Mucosa of rectum (tissue), 2 donors: ENCODE measurements around the gene PDIK1L.

Experiments used
- H3K27ac ChIP-seq, 2 donors: one replicate each; pipeline ENCODE4 v1.7.0; 2013; ENCODE audit warnings: inconsistent platforms in 2 of 2, low read depth in 2 of 2, low read length in 2 of 2
- H3K27me3 ChIP-seq, 2 donors: one replicate each; pipeline ENCODE4 v1.7.0; 2013; ENCODE audit warnings: low read length in 2 of 2; ENCODE audit not compliant: control insufficient read depth in 2 of 2, insufficient read depth in 2 of 2
- H3K36me3 ChIP-seq, 2 donors: one replicate each; pipeline ENCODE4 v1.7.0; 2013; ENCODE audit warnings: low read length in 2 of 2; ENCODE audit not compliant: control insufficient read depth in 2 of 2, insufficient read depth in 2 of 2
- H3K4me1 ChIP-seq, 2 donors: one replicate each; pipeline ENCODE4 v1.7.0; 2013; ENCODE audit warnings: low read length in 2 of 2, mild to moderate bottlenecking in 1 of 2; ENCODE audit not compliant: control insufficient read depth in 2 of 2, insufficient read depth in 2 of 2
- H3K4me3 ChIP-seq, 2 donors: one replicate each; pipeline ENCODE4 v1.7.0; 2013; ENCODE audit warnings: low read length in 2 of 2
- H3K9ac ChIP-seq, 2 donors: one replicate each; pipeline ENCODE4 v1.7.0; 2013; ENCODE audit warnings: low read length in 2 of 2, low read depth in 1 of 2, mild to moderate bottlenecking in 1 of 2
- H3K9me3 ChIP-seq, 2 donors: one replicate each; pipeline ENCODE4 v1.7.0; 2013; ENCODE audit warnings: low read length in 2 of 2; ENCODE audit not compliant: control insufficient read depth in 2 of 2
- donor health status: healthy.
- donor health status: Normal muscosa, but diverticular disease.

PDIK1L gene

GRCh38 chr1:26161415-26162219 is 50.0 kb downstream of the PDIK1L start:
- H3K27ac ChIP-seq = no peak overlapping the region
- H3K4me1 ChIP-seq = peaks cover 8 to 13% of the 10 kb centered on the region in 2 donors
- H3K36me3 ChIP-seq = no peaks in the 10 kb centered on the region
- peaks cover 17 to 20% of the 10 kb centered on the region in 2 donors for H3K27me3 ChIP-seq
- H3K9me3 ChIP-seq = no peaks in the 10 kb centered on the region
- peak overlapping the region; percentile 38 to 44 for H3K4me3 ChIP-seq
- H3K9ac ChIP-seq = peak overlapping the region in 1 of 2 donors; percentile 51

- Histone ChIP-seq H3K36me3 (no peaks in the 10 kb centered on the region), H3K9me3 (no peaks in the 10 kb centered on the region), H3K4me3 (peak overlapping the region; percentile 17 to 38), H3K9ac (no peak overlapping the region), H3K27me3 (peaks cover 15 to 20% of the 10 kb centered on the region in 2 donors), H3K4me1 (peaks cover 8 to 13% of the 10 kb centered on the region in 2 donors), H3K27ac (no peak overlapping the region)
These were observed 50.6 kb downstream of the PDIK1L start for GRCh38 chr1:26162220-26162709.

DNA sequence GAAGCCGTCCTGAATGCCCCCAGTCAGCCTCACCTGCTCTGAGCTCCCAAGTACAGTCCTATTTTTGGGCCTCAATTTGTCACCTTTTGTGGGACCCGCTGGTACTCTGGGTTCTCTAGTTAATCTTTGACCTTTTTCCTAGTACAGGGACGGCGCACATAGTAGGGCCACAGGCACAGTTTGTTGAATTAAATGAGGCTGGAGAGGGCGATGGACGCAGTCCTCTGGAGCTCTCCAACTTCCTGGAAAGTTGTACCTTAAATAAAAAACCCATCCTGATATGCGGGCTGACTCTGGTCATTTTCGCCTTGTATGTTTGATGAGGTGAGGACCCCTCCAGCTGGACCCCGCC is 52.0 kb downstream of the PDIK1L start:
- Histone ChIP-seq H3K9ac (peak overlapping the region in 1 of 2 donors; percentile 50), H3K36me3 (no peaks in the 10 kb centered on the region), H3K27me3 (peaks cover 11 to 18% of the 10 kb centered on the region in 2 donors), H3K27ac (no peak overlapping the region), H3K4me1 (peaks cover 8 to 13% of the 10 kb centered on the region in 2 donors), H3K9me3 (no peaks in the 10 kb centered on the region), H3K4me3 (peak overlapping the region; percentile 45 to 52)

- H3K9me3 ChIP-seq = no peaks in the 10 kb centered on the region
- peak overlapping the region in 1 of 2 donors; percentile 50 for H3K9ac ChIP-seq
These were observed 52.6 kb downstream of the PDIK1L start for GRCh38 chr1:26164036-26164860.

GRCh38 chr1:26164861-26165842 is 53.5 kb downstream of the PDIK1L start:
- H3K9ac ChIP-seq = no peak overlapping the region
- H3K4me1 ChIP-seq = peaks cover 12 to 13% of the 10 kb centered on the region in 2 donors
- H3K9me3 ChIP-seq = no peaks in the 10 kb centered on the region
- H3K27me3 ChIP-seq = peaks cover 11 to 18% of the 10 kb centered on the region in 2 donors
- no peak overlapping the region for H3K4me3 ChIP-seq
- no peaks in the 10 kb centered on the region for H3K36me3 ChIP-seq
- no peak overlapping the region for H3K27ac ChIP-seq

More at GRCh38 chr1:26164036-26164860, 52.6 kb downstream of the PDIK1L start:
- Histone ChIP-seq H3K27me3 (peaks cover 11 to 18% of the 10 kb centered on the region in 2 donors), H3K4me1 (peaks cover 8 to 13% of the 10 kb centered on the region in 2 donors), H3K27ac (no peak overlapping the region), H3K4me3 (peak overlapping the region; percentile 45 to 52), H3K36me3 (no peaks in the 10 kb centered on the region)

DNA sequence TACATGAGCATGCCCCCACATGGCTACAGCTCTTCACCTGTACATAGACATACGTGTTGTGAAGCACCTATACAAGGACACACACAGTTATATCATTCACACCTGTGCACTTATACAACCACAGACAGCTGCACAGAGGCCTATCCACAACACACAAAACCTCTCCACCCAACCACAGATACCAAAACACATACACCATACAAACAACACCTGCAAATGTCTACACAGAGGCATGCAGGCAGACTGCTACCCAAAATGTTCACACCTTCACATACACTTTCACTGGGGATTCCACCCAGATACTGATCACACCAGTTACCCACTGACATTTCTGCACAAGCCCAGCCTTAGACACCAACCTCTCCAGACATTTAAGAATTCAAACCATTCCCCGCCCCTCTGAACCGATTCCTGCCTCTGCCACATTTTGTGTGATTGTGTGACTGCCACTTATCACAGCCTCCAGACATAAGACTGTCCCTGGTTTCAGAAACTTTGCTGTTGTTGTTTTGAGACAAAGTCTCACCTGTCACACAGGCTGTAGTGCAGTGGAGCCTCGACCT is 55.2 kb downstream of the PDIK1L start:
- H3K27me3 ChIP-seq = peaks cover 4 to 12% of the 10 kb centered on the region in 2 donors
- peaks cover 13 to 17% of the 10 kb centered on the region in 2 donors for H3K4me1 ChIP-seq
- H3K36me3 ChIP-seq = peaks cover 0 to 5% of the 10 kb centered on the region in 2 donors
- H3K27ac ChIP-seq = no peak overlapping the region
- no peak overlapping the region for H3K9ac ChIP-seq
- H3K4me3 ChIP-seq = no peak overlapping the region
- H3K9me3 ChIP-seq = no peaks in the 10 kb centered on the region

GRCh38 chr1:26168410-26169197 is 57.0 kb downstream of the PDIK1L start, which contains the start of gene C1orf232:
Gene C1orf232 (minus strand): TSS chr1:26168963. CDS start chr1:26168499, 464 bp downstream.
- Histone ChIP-seq H3K4me1 (peaks cover 13% of the 10 kb centered on the region in 2 donors), H3K9ac (peak within 1 kb of the TSS; percentile 84 to 97), H3K27ac (peak within 1 kb of the TSS; percentile 68 to 71), H3K36me3 (peaks cover 0 to 5% of the 10 kb centered on the region in 2 donors), H3K27me3 (peaks cover 0 to 3% of the 10 kb centered on the region in 2 donors), H3K9me3 (no peaks in the 10 kb centered on the region), H3K4me3 (peak within 1 kb of the TSS; percentile 84 to 94)

DNA sequence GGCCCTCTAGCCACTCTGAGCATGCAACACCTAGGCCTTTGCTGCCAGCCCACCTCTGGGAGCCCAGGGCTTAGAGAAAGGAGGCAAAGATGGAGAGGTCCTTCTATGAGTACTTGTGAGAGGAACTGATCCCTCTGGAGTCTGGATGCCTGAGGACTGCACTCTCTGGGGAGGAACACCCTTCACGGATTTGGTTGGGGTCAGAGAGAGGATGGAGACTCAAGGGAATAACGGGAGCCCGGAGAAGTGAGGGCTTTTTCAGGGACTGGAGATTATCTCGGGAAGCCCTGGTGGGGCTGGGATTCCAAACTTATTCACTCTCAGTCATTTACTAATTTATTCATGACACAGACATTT is 57.6 kb downstream of the PDIK1L start:
- peak overlapping the region; percentile 84 to 94 for H3K4me3 ChIP-seq
- H3K9ac ChIP-seq = peak overlapping the region in 1 of 2 donors; percentile 97
- H3K27ac ChIP-seq = no peak overlapping the region

More for the DNA sequence above, 57.6 kb downstream of the PDIK1L start:
- Histone ChIP-seq H3K36me3 (peaks cover 0 to 5% of the 10 kb centered on the region in 2 donors), H3K9me3 (no peaks in the 10 kb centered on the region), H3K27me3 (no peaks in the 10 kb centered on the region), H3K4me1 (peaks cover 10 to 11% of the 10 kb centered on the region in 2 donors)
